PC-9 (cell line): ENCODE data around the gene PTPN2. TPM values are rescaled to one million over a fixed set of nuclear protein-coding genes. Genes with fewer than 3 reads are reported as not detected.
"Not testable (repeated sequence)": the region's sequence is repeated elsewhere in the genome, so short reads cannot be mapped to it uniquely, and the experiment has no call there.

Source experiments
- BruUV-seq: library from RNA; stranded (reverse); fragments of 400-500 nt; replicated peaks from 2 replicates; lab custom pipeline; 2021; lab: Mats Ljungman, UMichigan
- CTCF ChIA-PET: fragments of 300-600 bp; sonication (Branson Sonifier 250); formaldehyde crosslinking; loops from one replicate; lab custom pipeline; 2022; ENCODE audit warnings: antibody characterized with exemption; lab: Charles Lee
- POLR2A ChIA-PET: fragments of 300-600 bp; sonication (Branson Sonifier 250); formaldehyde crosslinking; loops from one replicate; lab custom pipeline; 2022; ENCODE audit warnings: antibody characterized with exemption; ENCODE audit not compliant: unreplicated experiment; lab: Charles Lee
- DNase-seq, 2 experiments: peaks; one replicate each; pipeline versions ENCODE4 v3.0.0 to v3.0.0-alpha.2; 2015 to 2022; ENCODE audit warnings: mixed read lengths in 1 of 2
- H2AFZ ChIP-seq: fragments of 200-600 bp; sonication (generic); 2 replicates; pipeline ENCODE4 v1.8.1; 2017; ENCODE audit warnings: antibody characterized with exemption
- H3F3A ChIP-seq: fragments of 200-600 bp; sonication (generic); 2 replicates; pipeline ENCODE4 v1.8.1; 2017; ENCODE audit warnings: antibody characterized with exemption, mild to moderate bottlenecking, low read depth; ENCODE audit not compliant: insufficient read depth
- H3K27ac ChIP-seq: fragments of 200-600 bp; sonication (generic); 2 replicates; pipeline ENCODE4 v1.6.1; 2016; ENCODE audit warnings: mixed run types
- H3K27me3 ChIP-seq: fragments of 200-600 bp; sonication (generic); 2 replicates; pipeline ENCODE4 v1.6.1; 2016; ENCODE audit warnings: low read depth, mixed run types; ENCODE audit not compliant: insufficient read depth
- H3K36me3 ChIP-seq: fragments of 200-600 bp; sonication (generic); 2 replicates; pipeline ENCODE4 v1.6.1; 2016; ENCODE audit warnings: low read depth, mixed run types
- H3K4me1 ChIP-seq: fragments of 200-600 bp; sonication (generic); replicated peaks from 2 replicates; pipeline ENCODE4 v1.6.1; 2016; ENCODE audit warnings: mixed run types; ENCODE audit not compliant: insufficient read depth
- H3K4me2 ChIP-seq: fragments of 200-600 bp; sonication (generic); 2 replicates; pipeline ENCODE4 v1.6.1; 2017; ENCODE audit warnings: mixed run types
- H3K4me3 ChIP-seq: fragments of 200-600 bp; sonication (generic); 2 replicates; pipeline ENCODE4 v1.6.1; 2016; ENCODE audit warnings: mixed run types
- H3K79me2 ChIP-seq: fragments of 200-600 bp; sonication (generic); 2 replicates; pipeline ENCODE4 v1.6.1; 2017; ENCODE audit warnings: low read depth, mixed run types
- H3K9me2 ChIP-seq: fragments of 200-600 bp; sonication (generic); 2 replicates; pipeline ENCODE4 v1.8.1; 2017; ENCODE audit warnings: mild to moderate bottlenecking; ENCODE audit not compliant: insufficient read depth
- H3K9me3 ChIP-seq: fragments of 200-600 bp; sonication (generic); 2 replicates; pipeline ENCODE4 v1.8.1; 2016; ENCODE audit warnings: low read depth; ENCODE audit not compliant: insufficient read depth
- H4K20me1 ChIP-seq: fragments of 200-600 bp; sonication (generic); 2 replicates; pipeline ENCODE4 v1.8.1; 2017; ENCODE audit not compliant: insufficient read depth
- CTCF ChIP-seq: fragments of 200-600 bp; sonication (generic); conservative IDR thresholded peaks from 2 replicates; pipeline ENCODE4 v1.6.1; 2017; ENCODE audit warnings: mixed run types, antibody characterized with exemption, mild to moderate bottlenecking, moderate library complexity
- EZH2 ChIP-seq: fragments of 200-600 bp; sonication (generic); IDR thresholded peaks from 2 replicates; pipeline ENCODE4 v1.8.0; 2017; ENCODE audit warnings: antibody characterized with exemption, low read depth
- intact Hi-C: fragments of 100-400 bp; cut with micrococcal nuclease; formaldehyde crosslinking; loops from one replicate; pipeline ENCODE4 v1.10.0; 2022; ENCODE audit not compliant: unreplicated experiment
- total RNA-seq: library from RNA; stranded (reverse); gene quantifications from 2 replicates; pipeline ENCODE4 v1.2.3, GENCODE V29; 2021

PTPN2 gene
- total RNA-seq, 1 experiment from 2014 or later, result 78.1 TPM

- intact Hi-C loops, result no loop called here
- POLR2A ChIA-PET, result no interaction called here
- no peak for DNase-seq
- BruUV-seq, result no TSS peak
- H3K79me2 ChIP-seq, result no peaks in the 10 kb centered on the region
- no peak overlapping the region for H3K4me2 ChIP-seq
- H2AFZ ChIP-seq, result no peak overlapping the region
- H3K27me3 ChIP-seq, result no peaks in the 10 kb centered on the region
- no peak overlapping the region for H3K4me3 ChIP-seq
- no peaks in the 10 kb centered on the region for H3K36me3 ChIP-seq
- no peak overlapping the region for H3K27ac ChIP-seq
- H3K9me3 ChIP-seq, result no peaks in the 10 kb centered on the region
- no peak for TF ChIP-seq CTCF
- no peak for TF ChIP-seq EZH2
- no peaks in the 10 kb centered on the region for H3F3A ChIP-seq
- no peaks in the 10 kb centered on the region for H3K9me2 ChIP-seq
- H4K20me1 ChIP-seq, result no peaks in the 10 kb centered on the region
- H3K4me1 ChIP-seq, result no peaks in the 10 kb centered on the region
- CTCF ChIA-PET, result no interaction called here
Observed at GRCh38 chr18:12776821-12777471, 107.1 kb downstream of the PTPN2 start.

DNA sequence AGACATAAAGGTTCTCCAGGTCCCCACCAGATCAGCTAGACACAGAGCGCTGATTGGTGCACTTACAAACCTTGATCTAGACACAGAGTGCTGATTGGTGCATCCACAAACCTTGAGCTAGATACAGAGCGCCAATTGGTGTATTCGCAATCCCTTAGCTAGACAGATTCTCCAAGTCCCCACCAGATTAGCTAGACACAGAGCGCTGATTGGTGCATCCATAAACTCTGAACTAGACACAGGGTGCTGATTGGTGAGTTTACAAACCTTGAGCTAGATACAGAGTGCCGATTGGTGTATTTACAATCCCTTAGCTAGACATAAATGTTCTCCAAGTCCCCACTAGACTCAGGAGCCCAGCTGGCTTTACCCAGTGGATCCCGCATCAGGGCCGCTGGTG lies 107.6 kb downstream of the PTPN2 start:
- H3K79me2 ChIP-seq, H4K20me1 ChIP-seq, H3K4me2 ChIP-seq, DNase-seq, H3K4me3 ChIP-seq, H3K9me3 ChIP-seq, H2AFZ ChIP-seq, POLR2A ChIA-PET, H3K4me1 ChIP-seq, CTCF ChIA-PET, BruUV-seq, H3F3A ChIP-seq, H3K27ac ChIP-seq, intact Hi-C loops, H3K9me2 ChIP-seq, H3K27me3 ChIP-seq, H3K36me3 ChIP-seq: not testable (repeated sequence)

- no peaks in the 10 kb centered on the region for H3K9me2 ChIP-seq
- H3F3A ChIP-seq, result no peaks in the 10 kb centered on the region
- H2AFZ ChIP-seq, result no peak overlapping the region
- no peaks in the 10 kb centered on the region for H3K9me3 ChIP-seq
- no peaks in the 10 kb centered on the region for H4K20me1 ChIP-seq
- H3K79me2 ChIP-seq, result no peaks in the 10 kb centered on the region
- intact Hi-C loops, result no loop called here
- no peak overlapping the region for H3K27ac ChIP-seq
- POLR2A ChIA-PET, result interaction anchor here (0.6 kb wide), 1 partner anchor 160 kb away, joined by 4 read pairs; no protein-coding TSS in a partner anchor
- no peak overlapping the region for H3K4me3 ChIP-seq
- no peaks in the 10 kb centered on the region for H3K4me1 ChIP-seq
- H3K36me3 ChIP-seq, result no peaks in the 10 kb centered on the region
- H3K27me3 ChIP-seq, result no peaks in the 10 kb centered on the region
- no TSS peak for BruUV-seq
- H3K4me2 ChIP-seq, result no peak overlapping the region
- DNase-seq, result no peak
- CTCF ChIA-PET, result no interaction called here
- no peak for TF ChIP-seq CTCF
- no peak for TF ChIP-seq EZH2
Observed at GRCh38 chr18:12774982-12775381, 109.1 kb downstream of the PTPN2 start.

DNA sequence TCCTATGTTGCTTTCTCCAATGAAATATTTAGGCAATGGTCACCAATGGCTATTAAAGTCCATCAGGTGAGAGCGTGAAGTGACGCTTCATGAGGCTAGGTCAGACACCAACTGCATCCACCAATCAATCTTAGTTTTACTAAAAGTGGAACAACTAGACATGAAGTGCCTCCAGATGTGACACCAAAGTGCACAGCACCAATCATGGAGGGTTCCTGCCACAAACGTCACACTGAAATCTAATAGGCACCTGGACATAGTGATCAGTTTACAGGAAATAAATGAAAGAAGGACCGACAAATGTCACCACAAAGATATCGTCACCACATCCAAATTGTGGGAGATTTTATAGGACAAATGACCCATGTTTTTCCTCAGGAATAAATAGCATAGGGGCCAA lies 110.7 kb downstream of the PTPN2 start:
- BruUV-seq, result no TSS peak
- H3K9me2 ChIP-seq, result no peaks in the 10 kb centered on the region
- H3K4me2 ChIP-seq, result no peak overlapping the region
- no peaks in the 10 kb centered on the region for H3F3A ChIP-seq
- H3K9me3 ChIP-seq, result no peaks in the 10 kb centered on the region
- no peaks in the 10 kb centered on the region for H3K4me1 ChIP-seq
- POLR2A ChIA-PET, result no interaction called here
- no peak overlapping the region for H2AFZ ChIP-seq
- TF ChIP-seq EZH2 (no peak), CTCF (no peak)
- CTCF ChIA-PET, result no interaction called here
- H3K79me2 ChIP-seq, result no peaks in the 10 kb centered on the region
- no peak overlapping the region for H3K27ac ChIP-seq
- H3K27me3 ChIP-seq, result no peaks in the 10 kb centered on the region
- H4K20me1 ChIP-seq, result no peaks in the 10 kb centered on the region
- intact Hi-C loops, result no loop called here
- no peak overlapping the region for H3K4me3 ChIP-seq
- H3K36me3 ChIP-seq, result no peaks in the 10 kb centered on the region
- no peak for DNase-seq
